Measurements from ENCODE around the gene ZNF804A.

- no peak for TF ChIP-seq SIN3A (IDR thresholded peaks at IDR 0.05; ENCODE audit: borderline replicate concordance, insufficient read depth, low read length)
- TF ChIP-seq REST (IDR thresholded peaks at IDR 0.05; ENCODE audit: insufficient read depth in 1 of 2, low read depth in 2 of 2, low read length in 2 of 2): no peak
- TF ChIP-seq POLR2AphosphoS5 (IDR thresholded peaks at IDR 0.05; ENCODE audit: low read depth, low read length): no peak
- no peak for TF ChIP-seq TAF1 (IDR thresholded peaks at IDR 0.05; ENCODE audit: borderline replicate concordance, insufficient read depth, low read length)
Observed at GRCh38 chr2:184875911-184876310, 277.6 kb downstream of the ZNF804A start.

All from PFSK-1 (cell line).